SK-N-SH treated with all-trans-retinoic acid at 6 μM for 48 hours (cell line): ENCODE data around the gene CIAPIN1.

ENCODE experiments used
- ATAC-seq: fragments of 200-7000 bp; cut with Tn5 transposase; 3 replicates; pipeline ENCODE4 v1.9.1; 2020; ENCODE audit warnings: mild to moderate bottlenecking, moderate library complexity
- ARNTL ChIP-seq: fragments of 450-650 bp; formaldehyde crosslinking; IDR thresholded peaks from 2 replicates; pipeline ENCODE4 v1.5.0; 2020; ENCODE audit warnings: low read depth, mild to moderate bottlenecking, moderate library complexity, borderline replicate concordance
- BACH2 ChIP-seq: fragments of 250-450 bp; sonication (Bioruptor Pico); IDR thresholded peaks from 2 replicates; pipeline ENCODE4 v1.9.0; 2021; ENCODE audit warnings: mild to moderate bottlenecking, borderline replicate concordance
- CSDC2 ChIP-seq: fragments of 250-450 bp; sonication (Bioruptor Pico); IDR thresholded peaks from 2 replicates; pipeline ENCODE4 v1.5.0; 2020; ENCODE audit warnings: mild to moderate bottlenecking, moderate library complexity
- CSRNP3 ChIP-seq: fragments of 250-450 bp; sonication (Bioruptor Pico); IDR thresholded peaks from 2 replicates; pipeline ENCODE4 v1.5.1; 2021; ENCODE audit warnings: mild to moderate bottlenecking, moderate library complexity
- ESRRG ChIP-seq: fragments of 250-450 bp; sonication (Bioruptor Pico); IDR thresholded peaks from 2 replicates; pipeline ENCODE4 v1.6.1; 2021; ENCODE audit warnings: mild to moderate bottlenecking
- GLIS3 ChIP-seq: fragments of 250-450 bp; sonication (Bioruptor Pico); IDR thresholded peaks from 2 replicates; pipeline ENCODE4 v1.5.0; 2020; ENCODE audit warnings: mild to moderate bottlenecking, moderate library complexity
- ISL1 ChIP-seq: fragments of 250-450 bp; sonication (Bioruptor Pico); IDR thresholded peaks from 2 replicates; pipeline ENCODE4 v2.1.2; 2022; ENCODE audit warnings: mild to moderate bottlenecking, moderate library complexity
- OSR1 ChIP-seq: fragments of 250-450 bp; sonication (Bioruptor Pico); IDR thresholded peaks from 2 replicates; pipeline ENCODE4 v1.8.0; 2022; ENCODE audit warnings: moderate library complexity, mild to moderate bottlenecking, inconsistent platforms
- PATZ1 ChIP-seq: fragments of 250-450 bp; sonication (Bioruptor Pico); IDR thresholded peaks from 2 replicates; pipeline ENCODE4 v1.8.0; 2020; ENCODE audit warnings: mild to moderate bottlenecking, moderate library complexity, borderline replicate concordance
- POU6F1 ChIP-seq: fragments of 250-450 bp; sonication (Bioruptor Pico); IDR thresholded peaks from 2 replicates; pipeline ENCODE4 v1.8.0; 2021; ENCODE audit warnings: low read depth, mild to moderate bottlenecking, moderate library complexity, borderline replicate concordance
- PPARA ChIP-seq: fragments of 250-450 bp; sonication (Bioruptor Pico); IDR thresholded peaks from 2 replicates; pipeline ENCODE4 v1.5.0; 2020; ENCODE audit warnings: mild to moderate bottlenecking, borderline replicate concordance
- RARB ChIP-seq: fragments of 250-450 bp; sonication (Bioruptor Pico); IDR thresholded peaks from 2 replicates; pipeline ENCODE4 v1.8.0; 2021; ENCODE audit warnings: mild to moderate bottlenecking, moderate library complexity
- SNAI2 ChIP-seq: fragments of 250-450 bp; sonication (Bioruptor Pico); IDR thresholded peaks from 2 replicates; pipeline ENCODE4 v1.5.0; 2020; ENCODE audit warnings: mild to moderate bottlenecking, moderate library complexity
- TCF4 ChIP-seq: fragments of 250-450 bp; sonication (Bioruptor Pico); IDR thresholded peaks from 2 replicates; pipeline ENCODE4 v1.8.0; 2021; ENCODE audit warnings: mild to moderate bottlenecking, moderate library complexity, borderline replicate concordance
- TOX ChIP-seq: fragments of 250-450 bp; sonication (Bioruptor Pico); IDR thresholded peaks from 2 replicates; pipeline ENCODE4 v1.8.0; 2021; ENCODE audit warnings: mild to moderate bottlenecking, moderate library complexity, borderline replicate concordance
- TSHZ2 ChIP-seq: fragments of 250-450 bp; sonication (Bioruptor Pico); IDR thresholded peaks from 2 replicates; pipeline ENCODE4 v1.5.0; 2020; ENCODE audit warnings: mild to moderate bottlenecking, moderate library complexity
- ZC3H10 ChIP-seq: fragments of 250-450 bp; sonication (Bioruptor Pico); IDR thresholded peaks from 2 replicates; pipeline ENCODE4 v1.5.1; 2021; ENCODE audit warnings: mild to moderate bottlenecking, moderate library complexity
- ZFP30 ChIP-seq: fragments of 450-650 bp; formaldehyde crosslinking; IDR thresholded peaks from 2 replicates; pipeline ENCODE4 v1.5.0; 2022; ENCODE audit warnings: mild to moderate bottlenecking, moderate library complexity
- ZNF70 ChIP-seq: fragments of 450-650 bp; formaldehyde crosslinking; IDR thresholded peaks from 2 replicates; pipeline ENCODE4 v1.5.0; 2020; ENCODE audit warnings: mild to moderate bottlenecking, moderate library complexity
- ZNF8 ChIP-seq: fragments of 450-650 bp; formaldehyde crosslinking; IDR thresholded peaks from 2 replicates; pipeline ENCODE4 v1.5.0; 2020; ENCODE audit warnings: mild to moderate bottlenecking, moderate library complexity
- TF ChIP-seq, protein P1 (sequence below): fragments of 250-450 bp; sonication (Bioruptor Pico); IDR thresholded peaks from 2 replicates; pipeline ENCODE4 v1.5.1; 2020; ENCODE audit warnings: low read depth, mild to moderate bottlenecking, moderate library complexity

CIAPIN1 gene

GRCh38 chr16:57413301-57413730 lies 33.9 kb downstream of the CIAPIN1 start:
- TF ChIP-seq PATZ1 = no peak
- no peak for TF ChIP-seq ZFP30 (CRISPR knock-in tag)
- TF ChIP-seq ARNTL (CRISPR knock-in tag) = no peak
- TF ChIP-seq ESRRG (CRISPR knock-in tag) = no peak
- TF ChIP-seq OSR1 = no peak
- TF ChIP-seq TCF4 (CRISPR knock-in tag) = no peak
- no peak for TF ChIP-seq PPARA (CRISPR knock-in tag)
- TF ChIP-seq ZNF8 = no peak
- TF ChIP-seq ISL1 (CRISPR knock-in tag) = no peak
- TF ChIP-seq TSHZ2 (CRISPR knock-in tag) = no peak
- no peak for TF ChIP-seq GLIS3 (CRISPR knock-in tag)
- TF ChIP-seq ZNF70 (CRISPR knock-in tag) = no peak
- no peak for TF ChIP-seq ZC3H10 (CRISPR knock-in tag)
- no peak for TF ChIP-seq BACH2 (CRISPR knock-in tag)
- TF ChIP-seq POU6F1 (CRISPR knock-in tag) = no peak
- TF ChIP-seq CSDC2 = no peak
- no peak for TF ChIP-seq CSRNP3 (CRISPR knock-in tag)
- TF ChIP-seq, all 23 proteins: peak for 0
- no peak for ATAC-seq

DNA sequence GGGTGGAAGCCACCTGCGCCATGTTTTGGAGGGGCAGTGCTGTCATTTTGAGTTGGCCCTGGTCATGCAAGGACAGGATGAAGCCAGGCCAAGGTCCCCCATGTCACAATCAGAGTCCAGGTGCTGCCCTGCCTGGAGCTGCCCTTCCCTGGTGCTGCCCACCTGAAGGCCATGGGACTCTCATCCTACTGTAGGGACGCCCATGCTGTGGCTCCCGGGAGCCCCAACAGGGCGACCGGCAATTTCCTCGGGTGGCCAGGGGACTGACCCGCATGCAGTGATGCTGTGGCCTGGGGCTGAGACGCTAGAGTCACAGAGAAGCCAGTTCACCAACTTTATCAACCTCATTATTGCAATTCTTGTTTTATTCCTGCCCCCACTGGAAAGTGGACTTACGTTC lies 34.6 kb downstream of the CIAPIN1 start:
- ATAC-seq = no peak
- TF ChIP-seq CSRNP3 (CRISPR knock-in tag) (no peak), ZC3H10 (CRISPR knock-in tag) (no peak), ZNF8 (no peak), SNAI2 (no peak)

DNA sequence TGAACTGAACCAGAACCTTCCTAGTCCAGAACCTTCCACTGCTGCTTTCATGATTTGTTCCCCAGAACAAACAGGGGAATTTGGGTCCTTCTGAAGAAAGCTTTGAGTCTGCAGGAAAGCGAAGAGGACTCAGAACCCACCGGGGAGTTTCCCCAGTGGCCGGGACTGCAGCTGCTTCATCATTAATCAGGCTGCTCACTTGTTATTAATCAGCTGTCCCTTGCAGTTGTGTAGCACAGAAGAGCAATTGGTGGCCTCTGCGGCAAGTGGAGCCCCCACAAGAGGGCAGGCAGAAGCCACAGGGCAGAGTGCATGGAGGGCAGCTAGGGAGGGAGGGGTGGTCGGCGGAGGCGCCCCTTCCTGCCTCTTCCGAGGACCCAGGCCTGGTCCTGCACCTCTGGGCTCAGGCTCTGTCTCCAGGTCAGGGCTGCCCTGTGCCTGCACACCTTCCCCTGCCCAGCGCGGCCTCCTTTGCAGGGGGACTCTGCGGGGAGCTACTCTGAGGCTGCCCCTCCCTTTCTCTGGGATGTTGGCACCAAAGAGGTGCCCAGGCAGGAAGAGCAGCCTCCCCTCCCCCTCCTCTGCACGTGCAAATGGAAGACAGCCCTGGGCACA lies 35.7 kb downstream of the CIAPIN1 start:
- ATAC-seq = no peak
- no peak for TF ChIP-seq ARNTL (CRISPR knock-in tag)
- TF ChIP-seq, protein P1, sequence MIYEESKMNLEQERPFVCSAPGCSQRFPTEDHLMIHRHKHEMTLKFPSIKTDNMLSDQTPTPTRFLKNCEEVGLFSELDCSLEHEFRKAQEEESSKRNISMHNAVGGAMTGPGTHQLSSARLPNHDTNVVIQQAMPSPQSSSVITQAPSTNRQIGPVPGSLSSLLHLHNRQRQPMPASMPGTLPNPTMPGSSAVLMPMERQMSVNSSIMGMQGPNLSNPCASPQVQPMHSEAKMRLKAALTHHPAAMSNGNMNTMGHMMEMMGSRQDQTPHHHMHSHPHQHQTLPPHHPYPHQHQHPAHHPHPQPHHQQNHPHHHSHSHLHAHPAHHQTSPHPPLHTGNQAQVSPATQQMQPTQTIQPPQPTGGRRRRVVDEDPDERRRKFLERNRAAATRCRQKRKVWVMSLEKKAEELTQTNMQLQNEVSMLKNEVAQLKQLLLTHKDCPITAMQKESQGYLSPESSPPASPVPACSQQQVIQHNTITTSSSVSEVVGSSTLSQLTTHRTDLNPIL = no peak
- no peak for TF ChIP-seq ESRRG (CRISPR knock-in tag)
- TF ChIP-seq TSHZ2 (CRISPR knock-in tag) = no peak
- no peak for TF ChIP-seq PATZ1
- TF ChIP-seq PPARA (CRISPR knock-in tag) = no peak
- TF ChIP-seq CSDC2 = no peak
- no peak for TF ChIP-seq ZNF8
- no peak for TF ChIP-seq ZC3H10 (CRISPR knock-in tag)
- TF ChIP-seq ZFP30 (CRISPR knock-in tag) = no peak
- no peak for TF ChIP-seq TCF4 (CRISPR knock-in tag)
- TF ChIP-seq RARB = no peak
- TF ChIP-seq ISL1 (CRISPR knock-in tag) = no peak
- no peak for TF ChIP-seq TOX (CRISPR knock-in tag)
- no peak for TF ChIP-seq OSR1
